ENCODE measurements around the gene TMEM131L. TPM values are rescaled to one million over a fixed set of nuclear protein-coding genes. Genes with fewer than 3 reads are reported as not detected.

Gene TMEM131L
- total RNA-seq, 1 donor from 2014 or later, result 18.9 TPM

DNA sequence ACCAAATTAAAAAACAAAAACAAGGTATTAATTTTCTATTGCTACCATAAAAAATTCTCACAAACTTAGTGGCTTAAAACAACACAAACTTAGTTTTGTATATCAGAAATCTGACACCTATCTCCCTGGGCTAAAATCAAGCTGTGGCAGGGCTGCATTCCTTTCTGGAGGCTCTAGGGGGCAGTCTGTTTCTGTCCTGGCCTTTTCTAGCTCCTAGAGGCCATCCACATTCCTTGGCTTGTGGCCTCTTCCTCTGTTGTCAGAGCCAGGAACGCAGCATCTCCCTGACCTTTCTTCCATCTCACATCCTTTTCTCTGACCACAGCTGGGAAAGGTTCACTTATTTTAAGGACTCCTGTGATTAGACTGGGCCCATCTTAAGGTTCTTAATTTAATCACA is 179.0 kb downstream of the TMEM131L start:
- Mint-ChIP-seq H3K27ac (no peak overlapping the region), H3K4me1 (ENCODE audit: low read depth) (no peaks in the 10 kb centered on the region), H3K36me3 (ENCODE audit: insufficient read depth) (no peaks in the 10 kb centered on the region), H3K4me3 (ENCODE audit: low read depth) (no peak overlapping the region), H3K27me3 (peaks cover 9% of the 10 kb centered on the region), H3K9me3 (ENCODE audit: low read depth) (peaks cover 7% of the 10 kb centered on the region)
- no peak for DNase-seq (ENCODE audit: low spot score, unreplicated experiment)
- TF ChIP-seq, protein P1, sequence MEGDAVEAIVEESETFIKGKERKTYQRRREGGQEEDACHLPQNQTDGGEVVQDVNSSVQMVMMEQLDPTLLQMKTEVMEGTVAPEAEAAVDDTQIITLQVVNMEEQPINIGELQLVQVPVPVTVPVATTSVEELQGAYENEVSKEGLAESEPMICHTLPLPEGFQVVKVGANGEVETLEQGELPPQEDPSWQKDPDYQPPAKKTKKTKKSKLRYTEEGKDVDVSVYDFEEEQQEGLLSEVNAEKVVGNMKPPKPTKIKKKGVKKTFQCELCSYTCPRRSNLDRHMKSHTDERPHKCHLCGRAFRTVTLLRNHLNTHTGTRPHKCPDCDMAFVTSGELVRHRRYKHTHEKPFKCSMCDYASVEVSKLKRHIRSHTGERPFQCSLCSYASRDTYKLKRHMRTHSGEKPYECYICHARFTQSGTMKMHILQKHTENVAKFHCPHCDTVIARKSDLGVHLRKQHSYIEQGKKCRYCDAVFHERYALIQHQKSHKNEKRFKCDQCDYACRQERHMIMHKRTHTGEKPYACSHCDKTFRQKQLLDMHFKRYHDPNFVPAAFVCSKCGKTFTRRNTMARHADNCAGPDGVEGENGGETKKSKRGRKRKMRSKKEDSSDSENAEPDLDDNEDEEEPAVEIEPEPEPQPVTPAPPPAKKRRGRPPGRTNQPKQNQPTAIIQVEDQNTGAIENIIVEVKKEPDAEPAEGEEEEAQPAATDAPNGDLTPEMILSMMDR (IDR thresholded peaks at IDR 0.05; ENCODE audit: unreplicated experiment), result peak; percentile 29

DNA sequence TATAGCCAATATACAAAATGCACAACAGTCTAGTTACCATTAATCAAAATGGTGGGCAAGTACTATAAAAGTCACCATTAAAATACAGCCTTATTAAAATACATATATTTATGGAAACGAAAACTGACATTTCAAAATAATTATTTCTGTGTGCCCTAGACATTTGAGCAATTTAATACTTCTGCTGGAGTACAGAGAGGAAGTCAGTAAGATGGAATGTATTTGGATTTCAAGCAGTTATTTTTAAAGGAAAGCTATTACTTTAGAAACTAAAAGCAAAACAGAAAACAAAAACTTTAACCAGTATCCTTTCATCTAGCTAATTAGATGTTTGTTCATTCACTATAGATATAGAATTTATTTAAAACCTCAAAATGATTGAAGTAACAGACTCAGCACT is 180.1 kb downstream of the TMEM131L start:
- H3K27me3 Mint-ChIP-seq, result peaks cover 11% of the 10 kb centered on the region
- H3K4me1 Mint-ChIP-seq (ENCODE audit: low read depth), result no peaks in the 10 kb centered on the region
- TF ChIP-seq, protein P1 (IDR thresholded peaks at IDR 0.05; ENCODE audit: unreplicated experiment), result no peak
- peaks cover 7% of the 10 kb centered on the region for H3K9me3 Mint-ChIP-seq (ENCODE audit: low read depth)
- no peak overlapping the region for H3K27ac Mint-ChIP-seq
- H3K4me3 Mint-ChIP-seq (ENCODE audit: low read depth), result no peak overlapping the region
- no peak for DNase-seq (ENCODE audit: low spot score, unreplicated experiment)
- no peaks in the 10 kb centered on the region for H3K36me3 Mint-ChIP-seq (ENCODE audit: insufficient read depth)

DNA sequence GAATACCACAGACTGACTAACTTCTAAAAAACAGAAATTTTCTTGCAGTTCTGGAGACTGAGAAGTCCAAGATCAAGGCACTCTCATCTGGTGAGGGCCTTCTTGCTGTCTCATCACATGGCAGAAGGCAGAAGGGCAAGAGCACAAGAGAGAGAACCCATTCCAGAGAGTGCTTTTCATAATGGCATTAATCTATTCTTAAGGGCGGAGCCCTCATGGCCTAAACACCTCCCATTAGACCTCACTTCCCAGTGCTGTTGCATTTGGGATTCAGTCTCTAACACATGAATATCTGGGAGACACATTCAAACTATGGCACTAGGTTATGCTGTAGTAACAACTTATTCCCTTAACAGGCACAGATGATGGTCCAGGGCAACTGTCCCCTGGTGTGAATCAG is 180.8 kb downstream of the TMEM131L start:
- H3K27ac Mint-ChIP-seq, result no peak overlapping the region
- H3K4me1 Mint-ChIP-seq (ENCODE audit: low read depth), result no peaks in the 10 kb centered on the region
- H3K36me3 Mint-ChIP-seq (ENCODE audit: insufficient read depth), result no peaks in the 10 kb centered on the region
- H3K27me3 Mint-ChIP-seq, result peaks cover 14% of the 10 kb centered on the region
- TF ChIP-seq, protein P1 (IDR thresholded peaks at IDR 0.05; ENCODE audit: unreplicated experiment), result no peak
- peaks cover 7% of the 10 kb centered on the region for H3K9me3 Mint-ChIP-seq (ENCODE audit: low read depth)
- no peak overlapping the region for H3K4me3 Mint-ChIP-seq (ENCODE audit: low read depth)
- no peak for DNase-seq (ENCODE audit: low spot score, unreplicated experiment)

DNA sequence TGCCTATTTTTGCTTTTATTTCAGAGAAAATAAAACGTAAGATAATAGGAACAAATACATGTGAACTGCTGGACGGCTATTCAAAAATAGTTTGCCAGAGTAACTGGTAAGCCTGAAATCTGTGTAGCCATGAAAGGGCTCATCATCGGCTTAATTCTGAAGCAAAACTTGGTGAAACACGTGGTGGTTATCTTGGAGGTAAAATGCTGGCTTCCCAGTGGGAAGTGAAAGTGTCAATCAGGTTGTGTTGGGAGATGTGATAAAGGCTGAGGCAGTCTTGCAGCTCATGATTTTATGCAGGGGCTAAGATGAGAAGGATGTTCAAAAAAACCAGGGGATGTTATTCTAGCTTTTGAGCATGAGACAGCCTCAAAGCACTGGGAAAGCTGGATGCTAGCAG is 181.8 kb downstream of the TMEM131L start:
- Mint-ChIP-seq H3K36me3 (ENCODE audit: insufficient read depth) (no peaks in the 10 kb centered on the region), H3K4me1 (ENCODE audit: low read depth) (no peaks in the 10 kb centered on the region), H3K9me3 (ENCODE audit: low read depth) (peaks cover 7% of the 10 kb centered on the region), H3K27me3 (peaks cover 14% of the 10 kb centered on the region), H3K27ac (no peak overlapping the region), H3K4me3 (ENCODE audit: low read depth) (no peak overlapping the region)
- no peak for DNase-seq (ENCODE audit: low spot score, unreplicated experiment)
- TF ChIP-seq, protein P1 (IDR thresholded peaks at IDR 0.05; ENCODE audit: unreplicated experiment), result no peak

DNA sequence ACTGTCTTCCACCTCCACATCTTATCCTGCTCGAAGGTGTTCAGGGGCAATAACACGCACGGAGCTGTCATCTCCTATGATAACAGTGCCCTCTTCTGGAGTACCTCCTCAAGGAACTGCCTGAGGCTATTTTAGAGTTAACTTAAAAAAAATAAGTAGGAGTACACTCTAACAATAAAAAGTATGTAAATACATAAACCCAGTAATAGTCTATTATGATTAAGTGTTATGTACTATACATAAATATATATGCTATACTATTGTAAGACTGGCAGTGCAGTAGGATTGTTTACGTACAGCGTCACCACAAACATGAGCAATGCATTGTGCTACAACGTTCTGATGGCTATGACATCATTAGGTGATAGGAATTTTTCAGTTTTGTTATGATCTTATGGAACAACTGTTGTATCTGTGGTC is 183.4 kb downstream of the TMEM131L start:
- Mint-ChIP-seq H3K4me3 (ENCODE audit: low read depth) (no peak overlapping the region), H3K27ac (no peak overlapping the region), H3K27me3 (peaks cover 14% of the 10 kb centered on the region), H3K36me3 (ENCODE audit: insufficient read depth) (no peaks in the 10 kb centered on the region), H3K9me3 (ENCODE audit: low read depth) (peaks cover 7% of the 10 kb centered on the region), H3K4me1 (ENCODE audit: low read depth) (no peaks in the 10 kb centered on the region)
- TF ChIP-seq, protein P1 (IDR thresholded peaks at IDR 0.05; ENCODE audit: unreplicated experiment), result peak; percentile 45
- no peak for DNase-seq (ENCODE audit: low spot score, unreplicated experiment)

Data from progenitor cell of endocrine pancreas (in vitro differentiated cells).